Measurements from ENCODE around the gene ZNF764. TPM values are rescaled to one million over a fixed set of nuclear protein-coding genes. Genes with fewer than 3 reads are reported as not detected.

The ZNF764 gene
- total and polyA plus RNA-seq, 11 donors: 7.4 to 17.2 (median 11.0) TPM

DNA sequence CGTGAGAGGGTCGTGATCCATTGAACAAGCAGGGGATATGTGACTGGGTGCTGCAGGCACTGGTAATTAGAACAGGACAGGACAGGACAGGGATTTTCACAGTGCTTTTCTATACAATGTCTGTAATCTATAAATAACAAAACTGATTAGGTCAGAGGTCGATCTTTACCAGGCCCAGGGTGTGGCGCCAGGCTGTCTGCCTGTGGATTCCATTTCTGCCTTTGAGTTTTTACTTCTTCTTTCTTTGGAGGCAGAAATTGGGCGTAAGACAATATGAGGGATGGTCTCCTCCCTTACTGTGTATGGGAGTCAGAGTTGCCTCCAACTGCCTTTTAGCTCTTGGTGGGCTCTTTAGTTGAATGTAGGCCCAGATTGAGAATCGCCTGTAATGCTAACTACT is 1.5 kb upstream of the ZNF764 start:
- no peak for DNase-seq
- peaks cover 0 to 20% (median 10%) of the 10 kb centered on the region in 9 donors for H3K36me3 ChIP-seq
- H3K9me3 ChIP-seq: no peaks in the 10 kb centered on the region
- no peak for ATAC-seq
- H3K27ac ChIP-seq: peak overlapping the region in 1 of 12 donors; percentile 99
- WGBS, 4 donors: 88 to 97% (median 92%) methylated on average over 6 of the region's 6 CpGs
- no peak for TF ChIP-seq CTCF (IDR thresholded peaks at IDR 0.05)
- TF ChIP-seq POLR2A (IDR thresholded peaks at IDR 0.05): no peak
- H3K4me1 ChIP-seq: peaks cover 0 to 52% (median 24%) of the 10 kb centered on the region in 12 donors
- intact Hi-C loops (cut with DNase I): loop anchor here in 2 of 10 donors (2.0 kb wide), 2 partner anchors 13 to 25 kb away; partner anchors contain the start of gene ZNF747 (in 1 of the 2)
- no peak overlapping the region for H3K4me3 ChIP-seq
- H3K27me3 ChIP-seq: no peaks in the 10 kb centered on the region

DNA sequence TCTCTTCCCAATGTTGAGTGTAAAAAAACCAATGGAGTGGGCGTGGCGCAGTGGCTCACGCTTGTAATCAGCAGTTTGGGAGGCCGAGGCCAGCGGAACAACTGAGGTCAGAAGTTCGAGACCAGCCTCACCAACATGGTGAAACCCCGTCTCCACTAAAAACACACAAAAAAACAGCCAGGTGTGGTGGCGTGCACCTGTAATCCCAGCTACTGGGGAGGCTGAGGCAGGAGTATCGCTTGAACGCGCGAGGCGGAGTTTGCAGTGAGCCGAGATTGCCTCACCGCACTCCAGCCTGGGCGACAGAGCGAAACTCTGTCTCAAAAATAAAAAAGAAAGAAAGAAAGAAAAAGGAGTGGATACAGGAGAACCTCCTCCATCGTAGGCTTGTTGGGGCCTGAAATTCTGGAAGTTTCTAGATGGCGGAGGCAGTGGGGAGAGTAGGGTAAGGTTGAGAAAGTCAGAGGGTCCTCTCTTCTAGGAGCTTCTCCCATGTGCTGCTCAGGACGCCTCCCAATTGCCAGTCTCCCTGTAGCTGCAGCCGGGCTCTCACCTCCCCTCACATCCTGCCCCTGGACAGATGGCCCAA is 709 bp upstream of the ZNF764 start:
- intact Hi-C loops (cut with DNase I): loop anchor here in 9 of 10 donors (1.0 to 2.0 kb wide), 7 partner anchors 14 to 91 kb away; partner anchors contain the start of genes ZNF747 (in 5 of the 9), PRR14 (in 1 of the 9) and ZNF785 (in 1 of the 9)

DNA sequence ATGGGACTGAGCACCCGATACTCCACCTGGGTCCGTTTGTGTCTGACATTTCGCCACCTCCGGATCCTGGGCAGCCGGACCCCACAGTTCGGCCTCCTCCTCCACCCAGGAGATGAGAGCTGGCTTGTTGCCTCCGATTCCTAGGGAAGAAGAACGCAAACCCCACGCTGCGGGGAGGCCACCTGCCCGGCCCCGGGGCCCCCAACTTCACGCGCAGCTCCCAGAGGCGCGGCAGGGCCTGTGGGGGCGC is 542 bp downstream of the ZNF764 start:
- Histone ChIP-seq H3K27me3 (no peaks in the 10 kb centered on the region), H3K4me1 (peaks cover 0 to 73% (median 32%) of the 10 kb centered on the region in 12 donors), H3K36me3 (peaks cover 0 to 31% (median 21%) of the 10 kb centered on the region in 9 donors), H3K27ac (peak overlapping the region; percentile 86 to 99 (median 94)), H3K4me3 (peak overlapping the region; percentile 63 to 98 (median 77)), H3K9me3 (no peaks in the 10 kb centered on the region)
- ATAC-seq: peak in 2 of 4 donors; percentile 2
- WGBS, 4 donors: 0 to 1% (median 0%) methylated on average over 3 to 17 of the region's 17 CpGs
- intact Hi-C loops (cut with DNase I): loop anchor here in 1 of 10 donors (2.0 kb wide), 1 partner anchor 23 kb away; the partner anchor contains the start of gene ZNF747
- TF ChIP-seq POLR2A (IDR thresholded peaks at IDR 0.05) (no peak), CTCF (IDR thresholded peaks at IDR 0.05) (no peak)
- peak in 1 of 5 donors; percentile 66 for DNase-seq

More for the DNA sequence above, 709 bp upstream of the ZNF764 start:
- Histone ChIP-seq H3K9me3 (no peaks in the 10 kb centered on the region), H3K27me3 (no peaks in the 10 kb centered on the region), H3K36me3 (peaks cover 0 to 28% (median 18%) of the 10 kb centered on the region in 9 donors), H3K4me3 (peak overlapping the region in 9 of 12 donors; percentile 64 to 98 (median 81)), H3K27ac (peak overlapping the region in 11 of 12 donors; percentile 53 to 99 (median 92)), H3K4me1 (peaks cover 0 to 60% (median 29%) of the 10 kb centered on the region in 12 donors)
- TF ChIP-seq CTCF (IDR thresholded peaks at IDR 0.05) (no peak), POLR2A (IDR thresholded peaks at IDR 0.05) (no peak)
- 84 to 87% (median 85%) methylated on average over 21 of the region's 21 CpGs for WGBS, 4 donors
- ATAC-seq (no peak), DNase-seq (no peak)

DNA sequence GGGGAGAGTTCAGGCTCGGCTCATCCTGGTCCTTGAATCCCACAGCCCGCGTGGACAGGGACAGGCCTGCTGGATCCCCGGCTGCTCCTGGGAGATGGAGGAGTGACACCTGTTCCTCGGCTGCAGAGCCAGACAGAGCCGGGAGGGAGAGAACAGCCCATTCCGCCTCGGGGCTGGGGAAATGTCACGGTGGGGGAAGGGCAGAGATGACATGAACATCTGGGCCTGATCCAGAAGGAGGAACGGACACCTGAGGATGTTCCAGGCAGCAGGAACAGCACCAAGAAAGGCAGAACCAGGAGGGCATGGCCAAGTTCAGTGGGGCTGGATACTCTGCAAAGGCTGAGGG is 2.1 kb downstream of the ZNF764 start:
- peak overlapping the region in 3 of 12 donors; percentile 89 to 99 (median 92) for H3K27ac ChIP-seq

More for the DNA sequence above, 2.1 kb downstream of the ZNF764 start:
- no peaks in the 10 kb centered on the region for H3K27me3 ChIP-seq
- ATAC-seq (no peak), DNase-seq (no peak)
- H3K4me3 ChIP-seq: no peak overlapping the region
- H3K36me3 ChIP-seq: peaks cover 0 to 31% (median 21%) of the 10 kb centered on the region in 9 donors
- 53 to 58% (median 54%) methylated on average over 9 to 10 of the region's 10 CpGs for WGBS, 4 donors
- TF ChIP-seq POLR2A (IDR thresholded peaks at IDR 0.05): no peak
- TF ChIP-seq CTCF (IDR thresholded peaks at IDR 0.05): no peak
- H3K9me3 ChIP-seq: no peaks in the 10 kb centered on the region
- H3K4me1 ChIP-seq: peaks cover 0 to 75% (median 34%) of the 10 kb centered on the region in 12 donors
- intact Hi-C loops (cut with DNase I): loop anchor here in 1 of 10 donors (2.0 kb wide), 1 partner anchor 21 kb away; the partner anchor contains the start of gene ZNF747

Data from heart left ventricle (tissue), 16 donors.